K562 (cell line): ENCODE results near the gene CADM2. TPM values are rescaled to one million over a fixed set of nuclear protein-coding genes. Genes with fewer than 3 reads are reported as not detected.
"Not testable (repeated sequence)": the region's sequence is repeated elsewhere in the genome, so short reads cannot be mapped to it uniquely, and the experiment has no call there.

ENCODE experiments used
- ATAC-seq: fragments of 200-7000 bp; cut with Tn5 transposase; 3 replicates; pipeline ENCODE4 v1.9.1; 2020; ENCODE audit warnings: moderate library complexity
- BruUV-seq: library from RNA; stranded (reverse); fragments of 400-500 nt; replicated peaks from 2 replicates; lab custom pipeline; 2021; lab: Mats Ljungman, UMichigan
- CTCF ChIA-PET: fragments of 300-600 bp; formaldehyde crosslinking; extraction: SDS; loops from one replicate; lab custom pipeline; 2021; ENCODE audit warnings: low intra/inter-chr PET ratio; lab: Yijun Ruan, JAX
- POLR2A ChIA-PET: fragments of 300-600, 350-650 bp; sonication (Branson Sonifier 250); formaldehyde crosslinking; extraction: SDS; loops from one replicate; lab custom pipeline; 2021; ENCODE audit warnings: antibody characterized with exemption, inconsistent platforms; lab: Yijun Ruan, JAX
- DNase-seq, 4 experiments: peaks; one replicate each; pipeline versions ENCODE4 v3.0.0 to v3.0.0-alpha.2; 2011 to 2018; ENCODE audit warnings: low spot score in 3 of 4, mixed read lengths in 3 of 4; ENCODE audit errors: extremely low read depth in 1 of 4
- FAIRE-seq: peaks from 2 replicates; lab custom pipeline; 2011; peaks lifted over from hg19 to GRCh38; lab: Jason Lieb, UNC
- H2AFZ ChIP-seq: 2 replicates; pipeline ENCODE4 v1.6.0; 2011; ENCODE audit warnings: low read depth, low read length, control low read depth, inconsistent platforms
- H3K27ac ChIP-seq: fragments of 200-600 bp; 3 replicates; pipeline ENCODE4 v1.8.0; 2011; ENCODE audit warnings: low read depth, mild to moderate bottlenecking, control low read depth, inconsistent platforms, low read length, moderate library complexity, mixed read lengths; ENCODE audit errors: extremely low read depth
- H3K27me3 ChIP-seq, 2 experiments: fragments of 300-600 bp in 1 of 2; 2 replicates in 1 of 2; 3 replicates in 1 of 2; pipeline versions ENCODE4 v1.6.0 to v1.8.0; 2011; ENCODE audit warnings: inconsistent platforms in 2 of 2, low read length in 2 of 2, mild to moderate bottlenecking in 1 of 2, mixed read lengths in 1 of 2, moderate library complexity in 1 of 2; ENCODE audit not compliant: control insufficient read depth in 2 of 2, insufficient read depth in 2 of 2
- H3K36me3 ChIP-seq: fragments of 300-600 bp; 3 replicates; pipeline ENCODE4 v1.8.0; 2011; ENCODE audit warnings: mild to moderate bottlenecking, low read length, inconsistent platforms; ENCODE audit not compliant: control insufficient read depth, insufficient read depth
- H3K4me1 ChIP-seq, 2 experiments: fragments of 200-600 bp in 1 of 2; replicated peaks in 1 of 2; 2 replicates in 1 of 2; 3 replicates in 1 of 2; pipeline versions ENCODE4 v1.5.1 to v1.8.0; 2011; ENCODE audit warnings: inconsistent platforms in 2 of 2, low read length in 2 of 2, mild to moderate bottlenecking in 1 of 2, mixed read lengths in 1 of 2, moderate library complexity in 1 of 2; ENCODE audit not compliant: control insufficient read depth in 2 of 2, insufficient read depth in 2 of 2
- H3K4me2 ChIP-seq: 2 replicates; pipeline ENCODE4 v1.6.1; 2011; ENCODE audit warnings: low read length, control low read depth, inconsistent platforms, mixed read lengths; ENCODE audit not compliant: insufficient read depth
- H3K4me3 ChIP-seq: fragments of 200-600 bp; sonication (generic), shearing (Covaris generic); 2 replicates; pipeline ENCODE4 v1.5.1; 2016; ENCODE audit warnings: control low read depth, inconsistent platforms
- H3K79me2 ChIP-seq: fragments of 200-600 bp; 3 replicates; pipeline ENCODE4 v1.8.0; 2011; ENCODE audit warnings: low read length, inconsistent platforms; ENCODE audit not compliant: control insufficient read depth, insufficient read depth
- H3K9ac ChIP-seq, 2 experiments: 2 replicates each; pipeline versions ENCODE4 v1.6.0 to v1.6.1; 2011; ENCODE audit warnings: low read depth in 2 of 2, low read length in 2 of 2, control low read depth in 1 of 2, inconsistent platforms in 1 of 2, mild to moderate bottlenecking in 1 of 2, mixed read lengths in 1 of 2; ENCODE audit not compliant: insufficient read depth in 1 of 2
- H3K9me1 ChIP-seq: one replicate; pipeline ENCODE4 v1.6.0; 2011; ENCODE audit warnings: inconsistent platforms, mild to moderate bottlenecking, low read length, moderate library complexity; ENCODE audit not compliant: control insufficient read depth, insufficient read depth
- H3K9me3 ChIP-seq: replicated peaks from 2 replicates; pipeline ENCODE4 v1.5.1; 2011; ENCODE audit warnings: low read depth, low read length, inconsistent platforms; ENCODE audit not compliant: control insufficient read depth, insufficient read depth
- H4K20me1 ChIP-seq: replicated peaks from 2 replicates; pipeline ENCODE4 v1.6.1; 2011; ENCODE audit warnings: low read length, inconsistent platforms, mixed read lengths; ENCODE audit not compliant: control insufficient read depth, insufficient read depth
- ASH1L ChIP-seq: fragments of 450-650 bp; IDR thresholded peaks from 2 replicates; pipeline ENCODE4 v1.6.1; 2018; ENCODE audit warnings: borderline replicate concordance, mild to moderate bottlenecking, low read depth; ENCODE audit not compliant: partially characterized antibody
- CC2D1A ChIP-seq: fragments of 450-650 bp; IDR thresholded peaks from 2 replicates; pipeline ENCODE4 v1.6.1; 2017; ENCODE audit warnings: mild to moderate bottlenecking
- ETV1 ChIP-seq: fragments of 450-650 bp; conservative IDR thresholded peaks from 2 replicates; pipeline ENCODE4 v1.6.1; 2016; ENCODE audit warnings: missing genetic modification characterization, control low read depth, low read depth, missing compliant biosample characterization
- KDM5B ChIP-seq: fragments of 200-600 bp; sonication (generic); IDR thresholded peaks from 2 replicates; pipeline ENCODE4 v1.6.1; 2012; ENCODE audit warnings: low read depth, mild to moderate bottlenecking, moderate library complexity, low read length, control low read depth, inconsistent platforms; ENCODE audit not compliant: insufficient replicate concordance
- L3MBTL2 ChIP-seq: fragments of 450-650 bp; IDR thresholded peaks from 2 replicates; pipeline ENCODE4 v1.6.1; 2016; ENCODE audit warnings: mild to moderate bottlenecking, moderate library complexity
- LARP7 ChIP-seq: fragments of 450-650 bp; IDR thresholded peaks from 2 replicates; pipeline ENCODE4 v1.6.1; 2016
- MBD2 ChIP-seq: sonication (generic); IDR thresholded peaks from 2 replicates; pipeline ENCODE4 v1.6.1; 2016; ENCODE audit warnings: low read depth, borderline replicate concordance
- MNT ChIP-seq, 2 experiments: fragments of 450-650 bp; conservative IDR thresholded peaks; 2 replicates each; pipeline ENCODE4 v1.6.1; 2017; ENCODE audit warnings: mild to moderate bottlenecking in 2 of 2, moderate library complexity in 2 of 2
- NFYB ChIP-seq: IDR thresholded peaks from 2 replicates; pipeline ENCODE4 v1.6.1; 2011; ENCODE audit warnings: mild to moderate bottlenecking, moderate library complexity; ENCODE audit not compliant: insufficient read length; ENCODE audit errors: extremely low read depth
- NRF1 ChIP-seq, 2 experiments: fragments of 450-650 bp; IDR thresholded peaks in 1 of 2; conservative IDR thresholded peaks in 1 of 2; 2 replicates each; pipeline ENCODE4 v1.6.1; 2014; ENCODE audit warnings: mild to moderate bottlenecking in 2 of 2
- POLR2A ChIP-seq: fragments of 450-650 bp; conservative IDR thresholded peaks from 2 replicates; pipeline ENCODE4 v1.6.1; 2016
- POLR2H ChIP-seq: IDR thresholded peaks from 2 replicates; pipeline ENCODE4 v1.6.1; 2016; ENCODE audit warnings: missing genetic modification characterization, low read depth, mild to moderate bottlenecking, control low read depth, missing compliant biosample characterization, moderate library complexity
- SUPT5H ChIP-seq: fragments of 450-650 bp; IDR thresholded peaks from 2 replicates; pipeline ENCODE4 v1.6.1; 2016
- TAF1 ChIP-seq: IDR thresholded peaks from 2 replicates; pipeline ENCODE4 v1.6.1; 2011; ENCODE audit warnings: mild to moderate bottlenecking, low read length, moderate library complexity; ENCODE audit not compliant: insufficient read depth, control insufficient read depth, severe bottlenecking; ENCODE audit errors: extremely low read depth
- TAF9B ChIP-seq: fragments of 450-650 bp; IDR thresholded peaks from 2 replicates; pipeline ENCODE4 v1.6.1; 2018; ENCODE audit warnings: mild to moderate bottlenecking; ENCODE audit not compliant: partially characterized antibody
- TFAP4 ChIP-seq: sonication (generic); formaldehyde crosslinking; IDR thresholded peaks from 2 replicates; pipeline ENCODE4 v1.8.0; 2022; ENCODE audit warnings: missing genetic modification reagents, mild to moderate bottlenecking, moderate library complexity, borderline replicate concordance
- TRIM24 ChIP-seq, 2 experiments: fragments of 450-650 bp; IDR thresholded peaks; 2 replicates each; pipeline ENCODE4 v1.6.1; 2016
- ZNF24 ChIP-seq: fragments of 450-650 bp; IDR thresholded peaks from 2 replicates; pipeline ENCODE4 v1.6.1; 2016
- ZSCAN29 ChIP-seq: fragments of 450-650 bp; IDR thresholded peaks from 2 replicates; pipeline ENCODE4 v1.6.1; 2017
- WGBS: fragments of 100-300 bp; shearing (Covaris generic); methylation state at CpG from one replicate; pipeline ENCODE4 v1.1.6; 2016; ENCODE audit warnings: low coverage, mixed read lengths; ENCODE audit not compliant: insufficient coverage; ENCODE audit errors: missing lambda C conversion rate; 5-methylcytosine and 5-hydroxymethylcytosine counted together
- in situ Hi-C: fragments of 300-500 bp; cut with MboI; formaldehyde crosslinking; loops from 4 replicates; pipeline ENCODE4 v1.15.0; 2018; ENCODE audit warnings: inconsistent platforms, mixed read lengths
- intact Hi-C: fragments of 100-400 bp; cut with micrococcal nuclease; formaldehyde crosslinking; loops from 2 replicates; pipeline ENCODE4 v1.14.2; 2022
- polyA plus RNA-seq, 8 experiments: library from polyadenylated mRNA; depleted of rRNA in 4 of 8; stranded (reverse) in 5 of 8; unstranded in 3 of 8; fragments of >200 nt; fragmentation: Nextera tagmentation in 2 of 8; fragmentation: Illumina TruSeq in 1 of 8; extraction: Ambion mirVana in 2 of 8; extraction: Trizol in 1 of 8; gene quantifications; 2 replicates each; pipeline versions ENCODE4 v1.2.1 to v1.2.3, GENCODE V29; 2011 to 2014; ENCODE audit warnings: inconsistent platforms in 1 of 8, missing spikeins in 1 of 8
- total RNA-seq, 7 experiments: library from RNA; depleted of rRNA in 6 of 7; stranded (reverse); fragments of >200 nt in 6 of 7; fragmentation: Illumina TruSeq in 2 of 7; extraction: Trizol in 2 of 7; gene quantifications; 2 replicates each; pipeline versions ENCODE4 v1.2.1 to v1.2.3, GENCODE V29; 2011 to 2021; ENCODE audit warnings: low replicate concordance in 1 of 7

CADM2 gene
- total and polyA plus RNA-seq, 9 of the 15 experiments (the other 6 are each of a cell fraction or from before 2014, with no cell fraction given), result 0.11 to 3.2 (median 0.95) TPM

- H3K9me1 ChIP-seq, result not testable (repeated sequence)
- TF ChIP-seq NFYB (peak; percentile 91), ZSCAN29 (0 out of 2 replicates have a peak, but pooled peaks have one; percentile 42), KDM5B (peak; percentile 60), MNT (conservative IDR thresholded peaks at IDR 0.05) (peak in 1 of 2 experiments; percentile 54; a peak in 1 of 4 replicates), POLR2A (peak; percentile 99), TRIM24 (IDR thresholded peaks at IDR 0.05) (peak in 1 of 2 experiments; percentile 21; a peak in 1 of 4 replicates), SUPT5H (peak; percentile 95), ZNF24 (peak; percentile 33), L3MBTL2 (peak; percentile 38; the same call in 1 of the 2 replicates), TFAP4 (CRISPR knock-in tag) (peak; percentile 88), TAF1 (peak; percentile 74), ASH1L (peak; percentile 30), CC2D1A (peak; percentile 84), POLR2H (peak; percentile 92), TAF9B (peak; percentile 75), ETV1 (tag) (peak; percentile 55), NRF1 (conservative IDR thresholded peaks at IDR 0.05 in 1 of 2, IDR thresholded peaks at IDR 0.05 in 1 of 2) (0 out of 4 replicates have a peak, but pooled peaks of 1 of the 2 experiments have one; percentile 10), MBD2 (peak; percentile 79), LARP7 (peak; percentile 27; the same call in 1 of the 2 replicates)
Observed at GRCh38 chr3:85504129-85504784, 545.5 kb downstream of the CADM2 start.

More at GRCh38 chr3:85504129-85504784, 545.5 kb downstream of the CADM2 start:
- POLR2A ChIA-PET, result interaction anchor here (0.6 to 1.2 kb wide), 6 partner anchors 14 to 167 kb away, joined by 3 to 4 read pairs (median 3); no protein-coding TSS in a partner anchor
- H3K4me1 ChIP-seq, H3K27me3 ChIP-seq, H3K9me3 ChIP-seq, H4K20me1 ChIP-seq, BruUV-seq, H2AFZ ChIP-seq, H3K36me3 ChIP-seq, in situ Hi-C loops, CTCF ChIA-PET: not testable (repeated sequence)
- ATAC-seq, result peak; percentile 33
- intact Hi-C loops, result loop anchor here (2.0 kb wide), 1 partner anchor 63 kb away; no protein-coding TSS in a partner anchor
- H3K4me3 ChIP-seq, result peak overlapping the region; percentile 53
- H3K27ac ChIP-seq, result peak overlapping the region; percentile 74
- H3K4me2 ChIP-seq, result peak overlapping the region; percentile 75; the same call in 1 of the 2 replicates
- WGBS, result 0% methylated on average over 5 of the region's 33 CpGs
- peak; percentile 90 for FAIRE-seq
- H3K9ac ChIP-seq, result peak overlapping the region; percentile 71 to 76
- H3K79me2 ChIP-seq, result peaks cover 51% of the 10 kb centered on the region
- DNase-seq, result peak; percentile 46 to 91 (median 56)
